Myometrial cell (primary cell): ENCODE data around the gene FRG1. TPM values are rescaled to one million over a fixed set of nuclear protein-coding genes. Genes with fewer than 3 reads are reported as not detected.

Experiments
- total RNA-seq: library from RNA; depleted of rRNA; stranded (reverse); fragments of >200 nt; gene quantifications from 2 replicates; pipeline ENCODE4 v1.2.3, GENCODE V29; 2015

Gene FRG1
- total RNA-seq = 28.5 and 45.2 TPM in 2 replicates

GRCh38 chr4:189940178-189941004, at the start of gene FRG1:
Gene FRG1 (plus strand): TSS chr4:189940872. CDS start chr4:189941010, 138 bp downstream.

Other genes starting within 250 kb of the FRG1 start
- not detected in 2 replicates for gene FRG2, start 86.4 kb downstream of the FRG1 start, total RNA-seq
- gene DBET, start 123.6 kb downstream of the FRG1 start, total RNA-seq = not detected in 2 replicates
- not detected in 2 replicates for gene DUX4, start 232.9 kb downstream of the FRG1 start, total RNA-seq